GM19467 (cell line): Measurements from ENCODE around the gene AGBL1.

ENCODE experiments used
- ATAC-seq: cut with Tn5 transposase; IDR thresholded peaks from one replicate; pipeline ENCODE4 v1.9.1; 2021; ENCODE audit warnings: mild to moderate bottlenecking, moderate library complexity; ENCODE audit not compliant: unreplicated experiment

Gene AGBL1

GRCh38 chr15:86623236-86623635 lies 543.6 kb downstream of the AGBL1 start:
- no peak for ATAC-seq

GRCh38 chr15:86624261-86625036 lies 544.8 kb downstream of the AGBL1 start:
- no peak for ATAC-seq

- ATAC-seq: no peak
These were observed 550.0 kb downstream of the AGBL1 start for GRCh38 chr15:86629409-86630356.

DNA sequence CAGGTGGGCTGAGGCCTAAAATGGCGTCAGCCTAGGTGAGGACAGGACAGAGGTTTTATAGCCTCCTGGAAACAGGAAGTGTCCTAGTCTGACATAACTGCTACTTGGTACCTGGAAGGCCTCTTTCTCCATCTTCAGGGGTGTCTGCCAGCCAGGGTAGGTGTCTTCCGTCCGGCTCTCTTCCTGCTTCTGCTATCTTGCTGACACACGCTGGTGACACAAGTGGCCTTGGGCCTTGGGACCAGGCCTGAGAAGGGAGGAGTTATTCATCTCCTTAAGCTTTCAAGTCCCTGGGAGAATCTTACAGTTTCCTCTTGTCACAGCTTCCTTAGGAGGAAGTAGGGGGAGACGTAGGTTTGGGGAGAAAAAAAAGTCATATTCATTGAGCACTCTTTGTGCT lies 551.3 kb downstream of the AGBL1 start:
- ATAC-seq: no peak

DNA sequence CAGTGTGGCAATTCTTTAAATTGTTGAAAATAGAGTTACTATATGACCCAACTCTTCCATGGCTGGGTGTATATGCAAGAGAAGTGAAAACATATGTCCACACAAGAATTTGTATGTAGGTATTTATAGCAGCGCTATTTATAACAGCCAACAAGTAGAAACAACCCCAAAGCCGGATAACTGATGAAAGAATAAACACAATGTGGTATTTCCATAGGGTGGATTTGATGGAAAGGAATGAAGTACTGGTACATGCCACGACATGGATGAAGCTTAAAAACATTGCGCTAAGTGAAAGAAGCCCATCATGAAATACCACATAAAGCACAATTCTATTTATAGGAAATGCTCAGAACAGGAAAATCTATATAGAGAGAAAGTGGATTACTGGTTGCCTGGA lies 554.5 kb downstream of the AGBL1 start:
- ATAC-seq: no peak

DNA sequence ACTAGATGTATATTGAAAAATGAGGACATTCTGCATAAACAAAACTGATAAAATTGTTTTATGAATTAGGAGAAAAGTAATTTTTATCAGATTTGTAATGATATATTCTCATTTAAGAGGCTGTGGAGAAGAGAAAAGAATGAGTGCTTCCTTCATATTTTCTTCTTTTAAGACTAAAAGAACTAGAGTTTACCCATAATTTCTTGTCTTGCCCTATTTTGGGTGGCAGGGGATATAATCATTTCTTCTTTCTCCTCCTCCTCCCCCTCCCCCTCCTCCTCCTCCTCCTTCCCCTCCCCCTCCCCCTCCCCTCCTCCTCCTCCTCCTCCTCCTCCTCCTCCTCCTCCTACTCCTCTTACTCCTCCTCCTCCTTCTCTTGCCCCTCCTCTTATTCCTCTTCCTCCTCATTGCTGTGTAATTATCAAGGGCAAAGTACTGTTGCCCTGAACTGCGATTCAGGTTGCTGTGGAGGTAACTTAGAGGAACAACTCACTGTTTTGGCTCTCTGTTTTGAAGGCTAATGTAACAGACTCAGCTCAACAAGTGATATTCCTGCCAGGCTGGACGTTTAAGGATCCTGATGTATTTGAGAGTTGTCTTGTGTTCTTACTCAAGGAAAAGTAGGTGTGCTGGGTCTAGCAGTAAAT lies 555.4 kb downstream of the AGBL1 start:
- no peak for ATAC-seq

- no peak for ATAC-seq
These were observed 564.7 kb downstream of the AGBL1 start for GRCh38 chr15:86644339-86644738.

DNA sequence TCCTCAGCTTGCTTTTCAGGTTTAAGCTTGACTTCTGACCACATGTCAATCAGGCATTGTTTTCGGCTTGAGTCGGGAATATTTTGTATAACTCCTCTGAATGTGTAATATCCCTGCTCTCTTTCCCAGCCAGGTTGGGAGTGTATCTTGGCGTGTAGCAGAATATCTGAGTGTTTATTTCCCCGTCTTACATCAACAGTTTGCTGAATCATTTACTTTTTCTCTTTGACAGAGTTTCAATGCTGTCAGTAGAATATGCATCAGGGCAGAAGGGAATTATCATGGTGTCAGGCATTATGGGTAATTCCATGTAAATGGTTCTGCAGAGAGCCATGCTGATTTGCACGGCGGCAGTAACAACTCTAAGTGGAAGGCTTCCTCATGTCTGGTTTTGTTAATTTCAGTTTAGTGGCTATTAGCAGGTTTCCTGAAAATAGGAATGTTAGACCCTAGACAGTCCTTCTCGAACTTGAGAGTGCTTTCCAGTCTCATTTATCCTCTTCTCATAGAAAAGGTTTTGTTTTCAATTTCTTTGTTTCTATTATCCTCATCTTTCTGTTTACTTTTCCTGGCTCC lies 566.3 kb downstream of the AGBL1 start:
- ATAC-seq: no peak

GRCh38 chr15:86647810-86648440 lies 568.3 kb downstream of the AGBL1 start:
- no peak for ATAC-seq

DNA sequence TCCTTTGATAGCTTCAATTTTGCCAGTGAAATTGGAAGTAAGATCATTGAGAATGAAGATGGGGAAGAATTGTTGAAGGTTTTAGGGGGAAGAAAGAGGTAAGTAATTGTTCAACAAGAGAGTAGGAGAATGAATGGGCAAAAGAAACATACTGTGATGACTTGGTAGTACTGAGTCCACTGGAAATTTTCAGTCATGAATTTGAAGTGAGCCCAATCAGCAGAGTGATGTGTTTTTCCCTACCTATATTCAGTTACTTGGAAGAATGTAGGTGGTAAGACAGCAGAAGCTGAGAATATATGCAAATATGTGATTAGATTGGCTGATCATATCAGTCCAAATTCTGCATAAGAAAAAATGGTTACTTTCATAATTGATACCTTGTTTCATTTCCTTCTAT lies 569.6 kb downstream of the AGBL1 start:
- ATAC-seq: no peak

- ATAC-seq: no peak
These were observed 570.4 kb downstream of the AGBL1 start for GRCh38 chr15:86650094-86650493.

DNA sequence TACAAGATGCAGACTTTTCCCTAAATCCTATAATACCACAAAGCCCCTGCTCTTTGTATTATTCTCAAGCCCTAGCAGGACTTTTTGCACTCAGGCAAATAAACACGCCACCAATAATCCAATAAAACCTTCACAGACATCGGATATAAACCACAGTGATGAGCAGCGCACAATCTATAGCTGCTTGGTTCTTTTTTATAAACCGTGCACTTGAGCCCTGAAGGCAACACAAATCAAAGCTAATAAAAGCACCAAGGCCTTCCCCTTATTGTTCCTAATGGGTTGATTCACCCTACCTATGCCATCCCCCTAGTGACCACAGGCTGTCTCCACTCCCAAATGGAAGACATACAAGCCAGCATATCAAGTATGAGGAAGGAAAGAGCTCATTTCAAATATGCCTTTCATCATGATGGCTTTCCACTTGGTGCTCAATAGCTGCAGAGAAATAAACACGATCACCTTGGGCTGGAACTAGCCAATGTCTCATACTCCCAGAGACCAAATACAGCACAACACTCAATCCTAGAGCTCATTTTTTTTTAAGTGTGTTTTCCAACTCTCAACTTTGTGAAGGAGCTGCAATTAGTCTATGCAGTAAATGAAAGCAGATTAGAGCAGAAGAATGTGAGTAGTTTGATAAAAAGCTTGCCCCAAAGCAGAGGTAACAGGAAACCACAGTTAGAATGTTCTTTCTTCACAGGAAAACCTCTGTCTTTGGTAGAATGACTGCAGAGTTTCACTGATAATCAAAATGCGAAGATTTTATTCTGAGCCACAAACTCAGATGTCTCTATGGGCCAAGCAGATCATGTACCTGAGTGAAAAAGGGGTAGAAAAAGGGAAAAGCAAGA lies 573.9 kb downstream of the AGBL1 start:
- ATAC-seq: no peak

DNA sequence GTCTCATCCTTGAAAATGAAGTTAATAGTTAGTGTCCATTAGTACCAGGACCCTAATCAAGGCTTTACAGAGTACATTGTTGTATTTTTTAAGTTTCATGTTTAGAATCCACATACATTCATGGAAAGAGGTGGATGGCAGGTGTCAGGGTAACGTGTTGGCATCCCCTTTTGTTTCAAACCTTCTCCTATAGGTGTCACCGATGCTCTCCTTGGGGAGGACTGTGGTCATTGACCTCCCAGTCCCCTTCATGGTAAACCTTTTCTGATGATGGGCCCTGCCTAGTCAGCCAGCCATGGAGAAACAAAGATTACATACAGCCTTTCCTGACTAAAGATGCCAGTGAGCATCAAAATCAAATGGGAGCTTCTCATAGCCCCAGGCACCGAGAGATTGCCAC lies 574.8 kb downstream of the AGBL1 start:
- no peak for ATAC-seq

GRCh38 chr15:86657305-86657704 lies 577.6 kb downstream of the AGBL1 start:
- no peak for ATAC-seq

DNA sequence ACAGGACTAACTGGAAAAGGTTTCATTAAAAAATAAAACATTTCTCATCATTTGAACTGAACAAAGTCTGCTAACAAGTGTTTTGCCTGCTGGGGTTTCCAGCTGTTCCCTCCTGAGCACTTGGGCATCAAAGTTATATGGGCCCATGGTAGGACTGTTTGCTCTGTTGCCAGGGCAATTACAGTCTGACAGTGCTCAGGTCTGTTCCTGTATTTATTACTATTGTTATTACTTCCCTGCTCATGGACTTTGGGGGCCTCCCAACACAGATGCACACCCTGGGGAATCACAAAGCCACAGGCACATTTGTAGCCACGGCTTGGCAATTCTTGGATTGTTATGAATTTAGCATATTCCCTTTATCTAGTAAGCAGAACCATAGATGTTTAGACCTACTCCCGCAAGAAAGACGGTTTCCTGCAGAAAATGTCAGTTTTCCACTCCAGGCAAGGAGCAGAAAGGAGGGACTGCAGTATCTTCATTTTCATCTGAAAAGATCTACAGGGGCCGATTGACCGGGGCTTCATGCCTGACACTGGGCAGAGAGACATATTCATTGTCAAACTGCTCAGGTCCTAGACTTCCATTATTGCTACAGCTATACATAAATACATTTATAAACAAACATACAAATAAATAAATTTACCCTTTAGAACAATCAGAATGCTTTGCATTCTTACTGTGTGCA lies 580.2 kb downstream of the AGBL1 start:
- ATAC-seq: no peak

- no peak for ATAC-seq
These were observed 581.9 kb downstream of the AGBL1 start for GRCh38 chr15:86661580-86661979.

DNA sequence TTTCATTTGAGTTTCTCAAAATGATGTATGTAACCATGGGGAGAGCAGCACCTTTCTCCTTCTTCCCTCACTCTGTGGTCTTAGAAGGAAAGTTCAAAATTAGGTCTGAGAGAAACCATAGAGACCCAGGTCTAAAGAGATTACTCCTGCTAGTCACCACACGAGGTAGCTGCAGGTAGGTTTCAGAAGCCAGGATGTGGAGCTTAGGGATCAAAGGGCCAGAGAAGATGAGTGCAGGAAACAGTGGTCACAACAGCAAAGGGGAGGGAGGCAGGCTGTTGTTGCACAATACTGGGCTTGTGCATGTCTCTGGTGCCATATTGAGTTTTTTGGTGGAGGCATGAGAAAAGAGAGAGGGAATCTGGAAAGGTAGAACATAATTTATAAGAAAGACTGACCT lies 583.6 kb downstream of the AGBL1 start:
- ATAC-seq: no peak

DNA sequence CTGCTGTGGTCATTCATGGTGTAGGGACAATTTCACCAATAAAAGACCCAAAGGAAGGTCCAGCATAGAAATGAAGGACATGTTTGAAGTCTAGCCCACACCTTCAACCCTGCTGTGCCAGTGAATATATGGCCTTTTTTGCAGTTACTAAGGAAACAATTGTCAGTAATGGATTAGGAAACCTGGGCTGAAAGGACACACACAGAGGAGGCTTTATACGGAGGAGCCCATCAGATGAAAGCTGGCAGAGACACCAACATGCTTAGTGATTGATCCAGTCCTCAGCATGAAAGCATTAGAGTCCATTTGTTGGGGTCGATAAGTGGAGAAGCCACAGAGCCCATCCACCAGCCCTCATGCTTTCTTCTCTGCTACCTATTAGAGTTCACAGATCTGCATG lies 584.3 kb downstream of the AGBL1 start:
- no peak for ATAC-seq

DNA sequence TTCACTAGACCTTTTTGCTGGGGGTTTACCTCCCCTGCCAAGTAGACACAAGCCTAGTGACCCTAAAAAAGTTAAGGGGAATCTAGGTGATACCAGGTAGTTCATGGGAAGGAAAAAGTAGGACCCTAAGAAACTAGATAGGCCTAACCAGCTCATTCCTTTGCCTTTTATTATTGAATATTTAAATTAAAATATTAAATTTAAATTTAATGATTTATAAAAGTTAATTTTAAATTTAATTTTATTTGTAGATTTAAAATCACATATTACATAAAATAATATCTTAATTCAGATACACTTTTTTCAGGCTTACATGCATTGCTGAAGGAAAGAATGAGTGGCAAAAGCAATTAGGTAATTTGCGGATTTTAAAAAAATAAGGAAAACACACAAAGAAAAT lies 584.9 kb downstream of the AGBL1 start:
- no peak for ATAC-seq
